Body of pancreas (tissue), 4 donors: ENCODE measurements around the gene LUC7L.

ENCODE experiments used
- POLR2A ChIP-seq, 3 donors: fragments of 450-650 bp; IDR thresholded peaks; one replicate each; pipeline ENCODE4 v1.6.1; 2016; ENCODE audit warnings: antibody characterized with exemption in 3 of 3, mild to moderate bottlenecking in 2 of 3
- TF ChIP-seq, protein P1 (sequence below), 7 experiments: fragments of 450-650 bp in 4 of 7; fragments of 200-600 bp in 3 of 7; sonication (generic) in 3 of 7; IDR thresholded peaks; one replicate each; pipeline ENCODE4 v1.5.1; 2016 to 2019; ENCODE audit warnings: antibody characterized with exemption in 7 of 7

DNA sequence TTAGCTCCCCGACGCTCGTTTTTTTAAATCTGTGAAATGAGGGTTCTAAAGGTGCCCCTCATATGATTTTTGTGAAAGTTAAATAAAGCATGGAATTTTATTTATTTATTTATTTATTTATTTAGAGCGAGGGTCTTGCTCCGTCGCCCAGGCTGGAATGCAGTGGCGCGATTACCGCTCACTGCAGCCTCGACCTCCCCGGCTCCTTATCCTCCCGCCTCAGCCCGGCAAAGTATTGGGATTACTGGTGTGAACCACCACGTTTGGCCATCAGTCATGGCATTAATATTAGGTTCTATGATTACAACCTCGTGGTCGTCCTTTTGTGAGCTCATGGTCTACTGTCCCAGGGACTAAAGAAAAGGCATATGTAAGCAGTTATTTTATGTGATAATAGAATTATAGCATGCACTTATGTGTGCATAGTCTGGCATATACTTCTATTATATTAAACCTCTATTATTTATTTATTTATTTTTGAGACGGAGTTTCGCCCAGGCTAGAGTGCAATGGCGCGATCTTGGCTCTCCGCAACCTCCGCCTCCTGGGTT is 557 bp upstream of the LUC7L start:
- TF ChIP-seq, protein P1, sequence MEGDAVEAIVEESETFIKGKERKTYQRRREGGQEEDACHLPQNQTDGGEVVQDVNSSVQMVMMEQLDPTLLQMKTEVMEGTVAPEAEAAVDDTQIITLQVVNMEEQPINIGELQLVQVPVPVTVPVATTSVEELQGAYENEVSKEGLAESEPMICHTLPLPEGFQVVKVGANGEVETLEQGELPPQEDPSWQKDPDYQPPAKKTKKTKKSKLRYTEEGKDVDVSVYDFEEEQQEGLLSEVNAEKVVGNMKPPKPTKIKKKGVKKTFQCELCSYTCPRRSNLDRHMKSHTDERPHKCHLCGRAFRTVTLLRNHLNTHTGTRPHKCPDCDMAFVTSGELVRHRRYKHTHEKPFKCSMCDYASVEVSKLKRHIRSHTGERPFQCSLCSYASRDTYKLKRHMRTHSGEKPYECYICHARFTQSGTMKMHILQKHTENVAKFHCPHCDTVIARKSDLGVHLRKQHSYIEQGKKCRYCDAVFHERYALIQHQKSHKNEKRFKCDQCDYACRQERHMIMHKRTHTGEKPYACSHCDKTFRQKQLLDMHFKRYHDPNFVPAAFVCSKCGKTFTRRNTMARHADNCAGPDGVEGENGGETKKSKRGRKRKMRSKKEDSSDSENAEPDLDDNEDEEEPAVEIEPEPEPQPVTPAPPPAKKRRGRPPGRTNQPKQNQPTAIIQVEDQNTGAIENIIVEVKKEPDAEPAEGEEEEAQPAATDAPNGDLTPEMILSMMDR (IDR thresholded peaks at IDR 0.05), result no peak
- no peak for TF ChIP-seq POLR2A (IDR thresholded peaks at IDR 0.05)
